BLaER1 (cell line): Measurements from ENCODE around the gene CDCA4.

Source experiments
- H3K27ac ChIP-seq: shearing (Covaris generic); formaldehyde crosslinking; 2 replicates; pipeline ENCODE4 v1.8.1; 2022
- H3K27me3 ChIP-seq: shearing (Covaris generic); formaldehyde crosslinking; 2 replicates; pipeline ENCODE4 v1.8.1; 2022
- H3K36me3 ChIP-seq: shearing (Covaris generic); formaldehyde crosslinking; 2 replicates; pipeline ENCODE4 v1.8.1; 2022
- H3K4me1 ChIP-seq: shearing (Covaris generic); formaldehyde crosslinking; 2 replicates; pipeline ENCODE4 v1.8.1; 2022
- H3K4me2 ChIP-seq: shearing (Covaris generic); formaldehyde crosslinking; 2 replicates; pipeline ENCODE4 v1.8.1; 2022
- H3K4me3 ChIP-seq: shearing (Covaris generic); formaldehyde crosslinking; 2 replicates; pipeline ENCODE4 v1.8.1; 2022
- H3K9ac ChIP-seq: shearing (Covaris generic); formaldehyde crosslinking; 2 replicates; pipeline ENCODE4 v1.8.1; 2022
- H3K9me3 ChIP-seq: shearing (Covaris generic); formaldehyde crosslinking; 2 replicates; pipeline ENCODE4 v1.8.1; 2022
- H4K20me1 ChIP-seq: shearing (Covaris generic); formaldehyde crosslinking; 2 replicates; pipeline ENCODE4 v1.8.1; 2022
- Cebpa-rat ChIP-seq: shearing (Covaris generic); IDR thresholded peaks from 2 replicates; pipeline ENCODE4 v1.8.1; 2022

The CDCA4 gene

DNA sequence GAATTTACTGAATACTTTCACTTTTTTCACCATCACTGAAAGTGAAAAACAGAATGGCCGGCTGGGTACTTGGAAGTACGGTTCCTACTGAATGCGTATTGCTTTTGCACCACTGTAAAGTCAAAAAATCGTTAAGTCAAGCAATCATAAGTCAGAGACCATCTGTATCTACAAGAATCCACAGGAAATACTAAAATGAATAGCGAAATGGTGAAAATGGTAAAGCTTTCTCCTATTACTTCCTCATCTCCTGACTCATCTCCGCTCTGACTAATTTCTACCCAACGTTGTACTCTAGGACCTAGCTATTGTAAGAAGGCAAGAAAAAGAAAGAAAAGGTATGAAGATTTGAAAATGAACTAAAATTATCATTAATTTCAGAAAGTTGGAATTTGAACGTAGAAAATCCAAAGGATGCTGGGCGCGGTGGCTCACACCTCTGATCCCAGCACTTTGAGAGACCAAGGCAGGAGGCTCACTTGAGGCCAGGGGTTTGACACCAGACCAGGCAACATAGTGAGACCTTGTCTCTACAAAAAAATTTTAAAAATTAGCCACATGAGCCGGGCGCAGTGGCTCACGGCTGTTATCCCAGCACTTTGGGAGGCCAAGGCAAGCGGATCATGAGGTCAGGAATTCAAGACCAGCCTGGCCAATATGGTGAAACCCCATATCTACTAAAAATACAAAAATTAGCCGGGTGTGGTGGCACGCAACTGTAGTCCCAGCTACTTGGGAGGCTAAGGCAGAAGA lies 5.3 kb upstream of the CDCA4 start:
- Histone ChIP-seq H3K9me3 (no peaks in the 10 kb centered on the region), H3K27ac (no peak overlapping the region), H3K4me2 (no peak overlapping the region), H3K4me1 (peaks cover 64% of the 10 kb centered on the region), H3K4me3 (no peak overlapping the region), H3K9ac (no peak overlapping the region), H3K36me3 (no peaks in the 10 kb centered on the region), H4K20me1 (no peaks in the 10 kb centered on the region), H3K27me3 (no peaks in the 10 kb centered on the region)
- TF ChIP-seq Cebpa-rat = no peak

DNA sequence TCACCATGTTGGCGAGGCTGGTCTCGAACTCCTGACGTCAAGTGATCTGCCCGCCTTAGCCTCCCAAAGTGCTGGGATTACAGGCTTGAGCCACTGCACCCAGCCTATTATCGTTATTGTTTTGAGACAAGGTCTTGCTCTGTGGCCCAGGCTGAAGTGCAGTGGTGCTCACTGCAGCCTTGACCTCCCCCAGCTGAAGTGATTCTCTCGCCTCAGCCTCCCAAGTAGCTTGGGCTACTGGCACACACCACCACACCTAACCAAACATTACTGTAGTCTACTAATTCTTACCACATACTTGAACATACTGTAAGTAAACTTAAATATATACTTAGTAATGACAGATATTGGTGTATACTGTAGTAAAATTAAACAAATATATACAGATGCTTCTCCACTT lies 4.5 kb upstream of the CDCA4 start:
- H3K4me1 ChIP-seq = peaks cover 64% of the 10 kb centered on the region
- peak overlapping the region; percentile 60 for H3K4me2 ChIP-seq

DNA sequence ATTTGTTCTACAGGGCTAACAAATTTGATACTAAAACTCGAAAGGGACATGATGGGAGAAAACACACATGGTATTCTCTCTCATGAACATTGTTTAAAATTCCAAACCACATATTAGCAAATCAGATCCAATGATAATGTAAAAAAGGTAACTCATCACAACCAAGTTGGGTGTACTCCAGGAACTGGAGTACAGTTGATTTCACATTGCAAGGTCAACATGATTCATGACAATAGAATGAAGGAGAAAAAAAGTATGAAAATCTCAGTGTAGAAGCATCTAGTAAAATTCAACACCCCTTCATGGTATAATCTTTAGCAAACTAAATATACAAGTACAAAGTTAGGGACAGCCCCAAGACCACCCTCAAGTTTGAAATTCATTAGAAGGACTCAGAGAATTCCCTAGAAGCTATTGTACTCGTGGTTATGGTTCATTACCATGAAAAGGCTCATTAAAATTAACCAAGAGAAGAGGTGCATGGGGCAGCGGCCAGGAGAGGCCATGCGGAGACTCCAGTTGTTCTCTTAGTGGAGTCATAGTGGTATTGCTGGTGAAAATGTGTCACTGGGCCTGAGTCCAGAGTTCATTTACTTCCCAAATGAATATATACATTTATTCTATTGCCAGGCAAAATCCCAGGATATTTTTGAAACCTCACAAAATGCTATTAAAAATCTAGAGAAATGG lies 3.1 kb upstream of the CDCA4 start:
- TF ChIP-seq Cebpa-rat = no peak
- peaks cover 18% of the 10 kb centered on the region for H4K20me1 ChIP-seq
- no peaks in the 10 kb centered on the region for H3K27me3 ChIP-seq
- H3K27ac ChIP-seq = peak overlapping the region; percentile 74
- peak overlapping the region; percentile 57; the same call in 1 of the 2 replicates for H3K9ac ChIP-seq
- 0 out of 2 replicates have a peak, but pooled peaks cover 3% of the 10 kb centered on the region for H3K36me3 ChIP-seq
- H3K9me3 ChIP-seq = no peaks in the 10 kb centered on the region
- H3K4me1 ChIP-seq = peaks cover 76% of the 10 kb centered on the region
- H3K4me3 ChIP-seq = no peak overlapping the region
- peak overlapping the region; percentile 60 for H3K4me2 ChIP-seq

More for the DNA sequence above, 4.5 kb upstream of the CDCA4 start:
- Histone ChIP-seq H3K9ac (no peak overlapping the region; the same call in 1 of the 2 replicates), H3K4me3 (no peak overlapping the region), H3K36me3 (no peaks in the 10 kb centered on the region), H3K27ac (peak overlapping the region; percentile 50), H4K20me1 (peaks cover 3% of the 10 kb centered on the region), H3K9me3 (no peaks in the 10 kb centered on the region), H3K27me3 (no peaks in the 10 kb centered on the region)
- no peak for TF ChIP-seq Cebpa-rat

DNA sequence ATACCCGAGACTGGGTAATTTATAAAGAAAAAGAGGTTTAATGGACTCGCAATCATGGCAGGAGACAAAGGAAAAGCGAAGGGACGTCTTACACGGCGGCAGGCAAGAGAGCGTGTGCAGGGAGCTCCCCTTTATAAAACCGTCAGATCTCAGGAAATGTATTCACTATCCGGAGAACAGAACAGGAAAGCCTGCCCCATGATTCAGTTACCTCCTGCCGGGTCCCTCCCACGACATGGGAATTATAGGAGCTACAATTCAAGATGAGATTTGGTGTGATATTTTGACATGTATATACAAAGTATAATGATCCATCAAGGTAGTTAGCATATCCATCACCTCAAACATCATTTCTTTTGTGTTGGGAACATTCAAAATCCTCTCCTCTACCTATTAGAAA lies 2.3 kb upstream of the CDCA4 start:
- no peak for TF ChIP-seq Cebpa-rat
- 0 out of 2 replicates have a peak, but pooled peaks cover 3% of the 10 kb centered on the region for H3K36me3 ChIP-seq
- H4K20me1 ChIP-seq = peaks cover 26% of the 10 kb centered on the region
- H3K4me3 ChIP-seq = no peak overlapping the region
- H3K9ac ChIP-seq = no peak overlapping the region
- no peak overlapping the region for H3K27ac ChIP-seq
- no peaks in the 10 kb centered on the region for H3K27me3 ChIP-seq
- peaks cover 84% of the 10 kb centered on the region for H3K4me1 ChIP-seq
- no peaks in the 10 kb centered on the region for H3K9me3 ChIP-seq
- peak overlapping the region; percentile 0; the same call in 1 of the 2 replicates for H3K4me2 ChIP-seq

DNA sequence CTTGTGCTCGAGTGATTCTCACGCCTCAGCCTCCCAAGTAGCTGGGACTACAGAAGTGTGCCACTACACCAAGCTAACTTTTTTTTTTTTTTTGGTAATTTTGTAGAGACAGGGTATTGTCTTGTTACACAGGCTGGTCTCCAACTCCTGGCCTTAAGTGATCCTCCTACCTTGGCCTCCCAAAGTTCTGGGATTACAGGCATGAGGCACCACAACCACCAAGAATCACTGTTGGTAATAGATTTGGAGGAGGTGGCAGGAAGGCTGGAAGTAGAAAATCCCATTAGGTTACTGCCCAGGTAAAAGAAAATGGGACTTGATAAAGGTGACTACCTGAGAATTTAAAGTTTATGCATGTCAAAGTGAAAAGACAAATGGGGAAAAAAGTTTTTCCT lies 1.4 kb upstream of the CDCA4 start:
- Histone ChIP-seq H3K4me2 (peak overlapping the region; percentile 99), H3K36me3 (peaks cover 10% of the 10 kb centered on the region; the same call in 1 of the 2 replicates), H3K9me3 (no peaks in the 10 kb centered on the region), H3K9ac (peak overlapping the region; percentile 87), H3K27ac (peak overlapping the region; percentile 85; the same call in 1 of the 2 replicates), H4K20me1 (peaks cover 35% of the 10 kb centered on the region), H3K4me1 (peaks cover 87% of the 10 kb centered on the region), H3K27me3 (no peaks in the 10 kb centered on the region), H3K4me3 (peak overlapping the region; percentile 77)
- TF ChIP-seq Cebpa-rat = no peak

- Histone ChIP-seq H3K4me1 (peaks cover 87% of the 10 kb centered on the region), H3K36me3 (peaks cover 15% of the 10 kb centered on the region; the same call in 1 of the 2 replicates), H3K27ac (peak overlapping the region; percentile 85)
Measured at GRCh38 chr14:105021656-105022275, 883 bp upstream of the CDCA4 start.

DNA sequence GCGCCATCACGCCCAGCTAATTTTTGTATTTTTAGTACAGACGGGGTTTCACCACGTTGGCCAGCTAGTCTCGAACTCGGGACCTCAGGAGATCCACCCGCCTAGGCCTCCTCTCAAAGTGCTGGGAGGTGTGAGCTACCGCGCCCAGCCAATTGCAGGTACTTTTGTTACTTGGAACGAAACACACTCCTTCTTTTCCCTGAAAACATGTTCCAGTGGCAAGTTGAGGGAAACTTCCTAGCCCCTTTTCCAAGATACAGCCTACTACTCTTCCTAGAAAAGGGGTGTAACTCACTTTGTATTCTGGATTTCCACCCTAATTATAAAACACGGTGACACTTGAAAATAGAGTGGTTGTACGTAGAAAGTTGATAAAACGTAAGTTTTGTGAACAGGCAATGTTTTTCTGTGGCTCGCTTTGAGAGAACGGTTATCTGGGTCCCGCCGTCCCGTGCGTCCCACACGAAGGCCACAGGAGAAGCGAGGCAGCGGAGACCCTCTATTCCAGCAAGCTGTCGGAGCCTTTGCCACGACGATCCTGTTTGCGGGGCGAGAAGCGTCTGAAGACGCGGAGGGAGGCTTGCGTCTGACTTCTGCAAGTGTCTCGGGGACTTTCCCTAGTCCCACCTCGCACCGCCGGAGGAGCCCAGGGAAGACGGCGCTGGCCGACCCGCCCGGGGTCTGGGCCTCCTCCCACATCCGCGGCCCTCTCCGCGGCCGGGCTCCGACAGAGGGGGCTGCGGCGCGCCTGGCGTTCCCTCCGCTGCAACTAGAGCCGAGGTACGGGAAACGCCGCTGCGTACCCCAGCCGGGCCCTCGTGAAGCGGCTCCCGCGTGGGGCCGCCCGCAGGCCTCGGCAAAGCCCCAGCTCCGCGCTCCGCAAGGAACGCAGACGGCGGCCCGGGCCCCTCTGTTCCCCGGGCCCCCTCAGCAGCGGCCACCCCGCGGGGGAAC lies 745 bp downstream of the CDCA4 start:
- peak overlapping the region; percentile 92 for H3K4me2 ChIP-seq
- H3K27ac ChIP-seq = peak overlapping the region; percentile 98
- peak overlapping the region; percentile 98 for H3K9ac ChIP-seq
- no peaks in the 10 kb centered on the region for H3K9me3 ChIP-seq
- peaks cover 87% of the 10 kb centered on the region for H3K4me1 ChIP-seq
- no peaks in the 10 kb centered on the region for H3K27me3 ChIP-seq
- peak overlapping the region; percentile 83 for H3K4me3 ChIP-seq
- H3K36me3 ChIP-seq = peaks cover 31% of the 10 kb centered on the region
- TF ChIP-seq Cebpa-rat = no peak
- peaks cover 56% of the 10 kb centered on the region for H4K20me1 ChIP-seq

More at GRCh38 chr14:105021656-105022275, 883 bp upstream of the CDCA4 start:
- no peak for TF ChIP-seq Cebpa-rat
- peak overlapping the region; percentile 99 for H3K4me2 ChIP-seq
- H3K4me3 ChIP-seq = peak overlapping the region; percentile 77
- H3K9ac ChIP-seq = peak overlapping the region; percentile 87
- H3K27me3 ChIP-seq = no peaks in the 10 kb centered on the region
- no peaks in the 10 kb centered on the region for H3K9me3 ChIP-seq
- peaks cover 40% of the 10 kb centered on the region for H4K20me1 ChIP-seq

- Histone ChIP-seq H3K4me2 (peak overlapping the region; percentile 92), H3K9ac (peak overlapping the region; percentile 98; the same call in 1 of the 2 replicates), H4K20me1 (peaks cover 74% of the 10 kb centered on the region), H3K36me3 (peaks cover 38% of the 10 kb centered on the region), H3K4me1 (peaks cover 87% of the 10 kb centered on the region), H3K27ac (peak overlapping the region; percentile 98), H3K4me3 (0 out of 2 replicates have a peak overlapping the region, but pooled peaks have one; percentile 19), H3K9me3 (no peaks in the 10 kb centered on the region), H3K27me3 (no peaks in the 10 kb centered on the region)
- TF ChIP-seq Cebpa-rat = no peak
Measured at GRCh38 chr14:105018414-105018813, 2.5 kb downstream of the CDCA4 start.

DNA sequence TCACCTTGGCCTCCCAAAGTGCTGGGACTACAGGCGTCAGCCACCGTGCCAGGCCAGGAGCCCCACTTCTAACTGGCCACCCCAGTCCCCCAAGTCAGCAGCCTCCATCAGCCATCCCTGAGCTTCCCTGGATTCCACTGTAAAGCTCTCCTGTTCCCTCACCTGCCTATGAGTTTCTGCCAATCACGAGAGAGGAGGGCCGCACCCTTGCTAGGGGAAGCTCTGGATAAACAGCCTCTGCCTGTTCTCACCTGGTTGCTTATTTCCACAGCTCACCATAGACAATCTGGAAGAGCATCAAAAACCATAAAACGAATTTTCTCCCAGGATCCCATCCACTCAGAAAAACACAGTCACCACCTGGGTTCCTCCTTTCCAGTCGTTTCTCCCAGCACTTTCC lies 5.0 kb downstream of the CDCA4 start:
- Histone ChIP-seq H4K20me1 (peaks cover 99% of the 10 kb centered on the region), H3K27me3 (no peaks in the 10 kb centered on the region), H3K4me2 (peak overlapping the region; percentile 92), H3K27ac (peak overlapping the region; percentile 59), H3K9me3 (no peaks in the 10 kb centered on the region), H3K4me1 (peaks cover 89% of the 10 kb centered on the region), H3K4me3 (no peak overlapping the region), H3K9ac (peak overlapping the region; percentile 66), H3K36me3 (peaks cover 61% of the 10 kb centered on the region)
- no peak for TF ChIP-seq Cebpa-rat
